Mucosa of descending colon (tissue), 3 donors: ENCODE results near the gene ARIH1. TPM values are rescaled to one million over a fixed set of nuclear protein-coding genes. Genes with fewer than 3 reads are reported as not detected.
"Not testable (repeated sequence)": the region's sequence is repeated elsewhere in the genome, so short reads cannot be mapped to it uniquely, and the experiment has no call there.

Experiments
- ATAC-seq: fragments of 200-7000 bp; cut with Tn5 transposase; one replicate; pipeline ENCODE4 v1.9.1; 2020; ENCODE audit warnings: mild to moderate bottlenecking, moderate library complexity
- DNase-seq, 3 donors: peaks; one replicate each; pipeline ENCODE4 v3.0.0-alpha.2; 2020
- H3K36me3 ChIP-seq: fragments of 200-600 bp; one replicate; pipeline ENCODE4 v1.8.0; 2021; ENCODE audit warnings: low read depth, mild to moderate bottlenecking
- H3K4me1 ChIP-seq: fragments of 200-600 bp; one replicate; pipeline ENCODE4 v1.8.0; 2021; ENCODE audit warnings: low read depth, mild to moderate bottlenecking
- H3K4me3 ChIP-seq: fragments of 200-600 bp; one replicate; pipeline ENCODE4 v1.8.0; 2021; ENCODE audit warnings: mild to moderate bottlenecking
- H3K9me3 ChIP-seq: fragments of 200-600 bp; one replicate; pipeline ENCODE4 v1.8.0; 2021; ENCODE audit warnings: mild to moderate bottlenecking
- intact Hi-C, 2 donors: fragments of 100-400 bp; cut with DNase I in 1 of 2; cut with micrococcal nuclease in 1 of 2; formaldehyde crosslinking; loops; one replicate each; pipeline versions ENCODE4 v1.11.0 to v1.11.1; 2022; cut with DNase I, micrococcal nuclease
- total RNA-seq, 3 donors: library from RNA; stranded (reverse); fragmentation: NEBNext Ultra II Directional in 2 of 3; extraction: Animal tissue kit (Norgen Biotek cat#: 25700) in 2 of 3; gene quantifications; one replicate each; pipeline versions ENCODE4 v1.2.1 to v1.2.4, GENCODE V29; 2021 to 2023
- TF ChIP-seq, protein P1 (sequence below): fragments of 200-600 bp; IDR thresholded peaks from one replicate; pipeline ENCODE4 v1.8.0; 2022; ENCODE audit warnings: antibody characterized with exemption, mild to moderate bottlenecking
- donor health status: DM: no; HTN: no; CAD: no; lungs with moderate emphysema.
- donor health status: DM: no; HTN: no; CAD: no.
- donor health status: DM: no; HTN: yes; CAD: no.

ARIH1 gene
- total RNA-seq, 3 donors from 2014 or later = 109 to 205 (median 118) TPM

GRCh38 chr15:72468103-72468502 lies 6.0 kb upstream of the ARIH1 start:
- TF ChIP-seq, protein P1, sequence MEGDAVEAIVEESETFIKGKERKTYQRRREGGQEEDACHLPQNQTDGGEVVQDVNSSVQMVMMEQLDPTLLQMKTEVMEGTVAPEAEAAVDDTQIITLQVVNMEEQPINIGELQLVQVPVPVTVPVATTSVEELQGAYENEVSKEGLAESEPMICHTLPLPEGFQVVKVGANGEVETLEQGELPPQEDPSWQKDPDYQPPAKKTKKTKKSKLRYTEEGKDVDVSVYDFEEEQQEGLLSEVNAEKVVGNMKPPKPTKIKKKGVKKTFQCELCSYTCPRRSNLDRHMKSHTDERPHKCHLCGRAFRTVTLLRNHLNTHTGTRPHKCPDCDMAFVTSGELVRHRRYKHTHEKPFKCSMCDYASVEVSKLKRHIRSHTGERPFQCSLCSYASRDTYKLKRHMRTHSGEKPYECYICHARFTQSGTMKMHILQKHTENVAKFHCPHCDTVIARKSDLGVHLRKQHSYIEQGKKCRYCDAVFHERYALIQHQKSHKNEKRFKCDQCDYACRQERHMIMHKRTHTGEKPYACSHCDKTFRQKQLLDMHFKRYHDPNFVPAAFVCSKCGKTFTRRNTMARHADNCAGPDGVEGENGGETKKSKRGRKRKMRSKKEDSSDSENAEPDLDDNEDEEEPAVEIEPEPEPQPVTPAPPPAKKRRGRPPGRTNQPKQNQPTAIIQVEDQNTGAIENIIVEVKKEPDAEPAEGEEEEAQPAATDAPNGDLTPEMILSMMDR = no peak
- Histone ChIP-seq H3K36me3 (no peaks in the 10 kb centered on the region), H3K9me3 (no peaks in the 10 kb centered on the region), H3K4me1 (peaks cover 4% of the 10 kb centered on the region), H3K4me3 (no peak overlapping the region)
- DNase-seq (no peak), ATAC-seq (no peak)
- intact Hi-C loops = no loop called here

GRCh38 chr15:72472992-72473610 lies 1.0 kb upstream of the ARIH1 start:
- ATAC-seq = no peak
- Histone ChIP-seq H3K36me3 (no peaks in the 10 kb centered on the region), H3K4me1 (peaks cover 29% of the 10 kb centered on the region), H3K9me3 (no peaks in the 10 kb centered on the region), H3K4me3 (peak overlapping the region; percentile 77)
- intact Hi-C loops = no loop called here
- TF ChIP-seq, protein P1 = no peak
- DNase-seq = no peak

DNA sequence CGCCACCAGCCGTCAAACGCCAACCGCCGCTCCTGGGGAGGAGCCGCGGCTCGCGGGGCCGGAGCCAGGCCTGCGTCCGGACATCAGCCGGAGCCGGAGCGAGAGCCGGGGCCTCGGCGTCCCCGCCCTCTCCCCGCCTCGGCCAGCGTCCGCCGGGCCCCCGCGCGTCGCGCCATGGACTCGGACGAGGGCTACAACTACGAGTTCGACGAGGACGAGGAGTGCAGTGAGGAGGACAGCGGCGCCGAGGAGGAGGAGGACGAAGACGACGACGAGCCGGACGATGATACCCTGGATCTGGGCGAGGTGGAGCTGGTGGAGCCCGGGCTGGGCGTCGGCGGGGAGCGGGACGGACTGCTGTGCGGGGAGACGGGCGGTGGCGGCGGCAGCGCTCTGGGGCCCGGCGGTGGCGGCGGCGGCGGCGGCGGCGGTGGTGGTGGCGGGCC lies 359 bp downstream of the ARIH1 start:
- peak; percentile 57 for ATAC-seq
- no peaks in the 10 kb centered on the region for H3K9me3 ChIP-seq
- intact Hi-C loops = no loop called here
- no peak for DNase-seq
- TF ChIP-seq, protein P1 = no peak
- H3K4me1 ChIP-seq = peaks cover 29% of the 10 kb centered on the region
- no peaks in the 10 kb centered on the region for H3K36me3 ChIP-seq
- peak overlapping the region; percentile 77 for H3K4me3 ChIP-seq

DNA sequence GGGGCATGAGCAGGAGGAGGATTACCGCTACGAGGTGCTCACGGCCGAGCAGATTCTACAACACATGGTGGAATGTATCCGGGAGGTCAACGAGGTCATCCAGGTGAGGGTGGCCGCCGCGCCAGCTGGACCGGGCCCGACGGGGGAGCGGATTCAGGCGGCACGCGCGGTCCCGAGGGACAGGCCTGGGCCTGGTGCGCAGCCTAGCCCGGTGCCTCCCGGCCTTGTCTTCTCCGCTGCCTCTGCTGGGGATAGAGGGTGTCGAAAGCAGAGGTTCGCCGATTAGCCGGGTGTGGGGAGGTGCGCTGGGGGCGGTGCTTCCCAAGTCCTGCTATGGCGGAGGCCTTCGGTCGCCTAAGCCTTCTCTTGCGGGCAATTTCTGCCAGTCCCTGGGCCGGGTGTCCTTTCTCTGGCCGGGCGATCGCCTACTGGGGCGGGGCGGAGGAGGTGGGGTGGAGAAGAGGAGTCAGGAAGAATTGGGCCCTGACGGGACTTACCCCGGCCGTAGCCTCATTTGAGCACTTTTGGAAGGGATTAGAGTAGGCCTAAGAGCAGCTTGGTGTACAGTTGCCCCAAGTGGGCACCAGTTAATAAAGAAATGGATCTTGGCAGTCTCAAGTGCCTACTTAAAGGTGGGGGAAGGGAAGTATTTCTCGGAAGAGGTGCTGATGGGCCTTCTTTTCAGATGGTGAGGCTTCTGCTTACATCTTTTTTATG lies 940 bp downstream of the ARIH1 start:
- Histone ChIP-seq H3K4me1 (peaks cover 29% of the 10 kb centered on the region), H3K9me3 (no peaks in the 10 kb centered on the region), H3K36me3 (no peaks in the 10 kb centered on the region), H3K4me3 (peak overlapping the region; percentile 77)
- DNase-seq (peak; percentile 83 to 91 (median 86)), ATAC-seq (peak; percentile 63)
- TF ChIP-seq, protein P1 = no peak
- intact Hi-C loops = no loop called here

- Histone ChIP-seq H3K4me1 (peaks cover 29% of the 10 kb centered on the region), H3K9me3 (no peaks in the 10 kb centered on the region), H3K4me3 (peak overlapping the region; percentile 77), H3K36me3 (no peaks in the 10 kb centered on the region)
- intact Hi-C loops = no loop called here
- ATAC-seq = no peak
- TF ChIP-seq, protein P1 = no peak
- no peak for DNase-seq
These were observed 1.5 kb downstream of the ARIH1 start for GRCh38 chr15:72475674-72476073.

DNA sequence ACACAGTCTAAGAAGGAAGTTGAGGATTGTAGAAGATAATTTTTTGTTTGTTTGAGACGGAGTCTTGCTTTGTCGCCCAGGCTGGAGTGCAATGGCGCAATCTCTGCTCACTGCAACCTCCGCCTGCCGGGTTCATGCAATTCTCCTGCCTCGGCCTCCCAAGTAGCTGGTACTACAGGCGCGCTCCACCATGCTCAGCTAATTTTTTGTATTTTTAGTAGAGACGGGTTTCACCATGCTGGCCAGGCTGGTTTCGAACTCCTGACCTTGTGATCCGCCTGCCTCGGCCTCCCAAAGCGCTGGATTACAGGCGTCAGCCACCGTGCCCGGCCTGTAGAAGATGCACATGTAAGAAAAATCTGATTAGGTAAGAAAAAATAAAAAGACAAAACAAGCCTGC lies 2.2 kb downstream of the ARIH1 start:
- intact Hi-C loops, H3K36me3 ChIP-seq, ATAC-seq, H3K4me3 ChIP-seq, H3K9me3 ChIP-seq, DNase-seq: not testable (repeated sequence)
- H3K4me1 ChIP-seq = peaks cover 30% of the 10 kb centered on the region
